HL-60 (cell line): ENCODE results near the gene LSAMP.

Experiments used
- DNase-seq, 2 experiments: peaks; one replicate each; pipeline ENCODE4 v3.0.0-alpha.2; 2010 to 2020; ENCODE audit warnings: low read depth in 1 of 2, low spot score in 1 of 2
- H3K27ac ChIP-seq: fragments of 250-450 bp; sonication (Bioruptor Pico); replicated peaks from 2 replicates; pipeline ENCODE4 v1.5.1; 2020; ENCODE audit warnings: mild to moderate bottlenecking, moderate library complexity
- H3K27me3 ChIP-seq: fragments of 250-450 bp; sonication (Bioruptor Pico); 2 replicates; pipeline ENCODE4 v1.5.1; 2021; ENCODE audit warnings: mild to moderate bottlenecking, moderate library complexity; ENCODE audit not compliant: insufficient read depth, poor library complexity, severe bottlenecking
- H3K4me3 ChIP-seq: replicated peaks from 2 replicates; pipeline ENCODE4 v1.5.1; 2011; ENCODE audit warnings: mild to moderate bottlenecking, control low read depth, low read length; ENCODE audit not compliant: insufficient read depth
- CTCF ChIP-seq: IDR thresholded peaks from one replicate; pipeline ENCODE4 v1.5.1; 2011; ENCODE audit warnings: low read length, control low read depth, inconsistent platforms; ENCODE audit not compliant: insufficient read depth
- GABPA ChIP-seq: IDR thresholded peaks from 2 replicates; pipeline ENCODE4 v1.6.1; 2012; ENCODE audit warnings: low read depth
- POLR2AphosphoS5 ChIP-seq: IDR thresholded peaks from 2 replicates; pipeline ENCODE4 v1.6.1; 2012; ENCODE audit warnings: low read depth
- REST ChIP-seq: IDR thresholded peaks from 2 replicates; pipeline ENCODE4 v1.6.1; 2012; ENCODE audit warnings: low read depth; ENCODE audit not compliant: insufficient replicate concordance
- SPI1 ChIP-seq: IDR thresholded peaks from 2 replicates; pipeline ENCODE4 v1.6.1; 2012; ENCODE audit warnings: low read depth, mild to moderate bottlenecking, borderline replicate concordance

The LSAMP gene

GRCh38 chr3:116247605-116248004 lies 197.7 kb downstream of the LSAMP start:
- DNase-seq: no peak
- no peak overlapping the region for H3K27ac ChIP-seq
- TF ChIP-seq GABPA (no peak), POLR2AphosphoS5 (no peak), CTCF (no peak), REST (no peak), SPI1 (no peak)
- H3K4me3 ChIP-seq: no peak overlapping the region
- no peaks in the 10 kb centered on the region for H3K27me3 ChIP-seq

- no peak overlapping the region for H3K4me3 ChIP-seq
These were observed 198.8 kb downstream of the LSAMP start for GRCh38 chr3:116246406-116246980.

More at GRCh38 chr3:116246406-116246980, 198.8 kb downstream of the LSAMP start:
- DNase-seq: no peak
- TF ChIP-seq GABPA (no peak), CTCF (no peak), REST (no peak), POLR2AphosphoS5 (no peak), SPI1 (no peak)
- Histone ChIP-seq H3K27me3 (no peaks in the 10 kb centered on the region), H3K27ac (no peak overlapping the region)
